GM23338 (cell line): Measurements from ENCODE around the gene TMEM9.

ENCODE experiments used
- CREB1 ChIP-seq: fragments of 250-450 bp; sonication (Bioruptor Pico); IDR thresholded peaks from 2 replicates; pipeline ENCODE4 v1.5.0; 2020; ENCODE audit warnings: low read depth, mild to moderate bottlenecking, moderate library complexity
- CTCF ChIP-seq, 2 experiments: fragments of 200-600 bp in 1 of 2; sonication (generic) in 1 of 2; conservative IDR thresholded peaks; 2 replicates each; pipeline versions ENCODE4 v1.5.1 to v1.6.1; 2016 to 2017; ENCODE audit warnings: antibody characterized with exemption in 2 of 2, low read depth in 2 of 2, mild to moderate bottlenecking in 2 of 2, moderate library complexity in 1 of 2
- ETS1 ChIP-seq: IDR thresholded peaks from 2 replicates; pipeline ENCODE4 v1.6.1; 2016; ENCODE audit warnings: antibody characterized with exemption
- EZH2 ChIP-seq: fragments of 200-600 bp; sonication (generic); IDR thresholded peaks from one replicate; pipeline ENCODE4 v1.8.0; 2017; ENCODE audit warnings: antibody characterized with exemption, mild to moderate bottlenecking, low read depth; ENCODE audit not compliant: unreplicated experiment
- EZH2phosphoT487 ChIP-seq: fragments of 200-600 bp; sonication (generic); IDR thresholded peaks from one replicate; pipeline ENCODE4 v1.8.1; 2018; ENCODE audit warnings: antibody characterized with exemption; ENCODE audit not compliant: unreplicated experiment
- JUNB ChIP-seq: IDR thresholded peaks from one replicate; pipeline ENCODE4 v1.6.1; 2016; ENCODE audit warnings: antibody characterized with exemption; ENCODE audit not compliant: unreplicated experiment
- NANOG ChIP-seq: IDR thresholded peaks from 2 replicates; pipeline ENCODE4 v1.6.1; 2016; ENCODE audit warnings: antibody characterized with exemption, borderline replicate concordance
- POLR2AphosphoS5 ChIP-seq: IDR thresholded peaks from 2 replicates; pipeline ENCODE4 v1.6.1; 2016; ENCODE audit warnings: antibody characterized with exemption, low read depth
- ZNF114 ChIP-seq: fragments of 250-450 bp; sonication (Bioruptor Pico); IDR thresholded peaks from 2 replicates; pipeline ENCODE4 v1.5.0; 2020; ENCODE audit warnings: mild to moderate bottlenecking, moderate library complexity
- ZNF331 ChIP-seq: fragments of 250-450 bp; sonication (Bioruptor Pico); IDR thresholded peaks from 2 replicates; pipeline ENCODE4 v1.5.0; 2020; ENCODE audit warnings: low read depth, mild to moderate bottlenecking, moderate library complexity
- ZNF462 ChIP-seq: fragments of 250-450 bp; sonication (Bioruptor Pico); IDR thresholded peaks from 2 replicates; pipeline ENCODE4 v1.5.0; 2020; ENCODE audit warnings: mild to moderate bottlenecking, moderate library complexity
- TF ChIP-seq, protein P1 (sequence below): IDR thresholded peaks from one replicate; pipeline ENCODE4 v1.6.1; 2018; ENCODE audit warnings: antibody characterized with exemption; ENCODE audit not compliant: unreplicated experiment

DNA sequence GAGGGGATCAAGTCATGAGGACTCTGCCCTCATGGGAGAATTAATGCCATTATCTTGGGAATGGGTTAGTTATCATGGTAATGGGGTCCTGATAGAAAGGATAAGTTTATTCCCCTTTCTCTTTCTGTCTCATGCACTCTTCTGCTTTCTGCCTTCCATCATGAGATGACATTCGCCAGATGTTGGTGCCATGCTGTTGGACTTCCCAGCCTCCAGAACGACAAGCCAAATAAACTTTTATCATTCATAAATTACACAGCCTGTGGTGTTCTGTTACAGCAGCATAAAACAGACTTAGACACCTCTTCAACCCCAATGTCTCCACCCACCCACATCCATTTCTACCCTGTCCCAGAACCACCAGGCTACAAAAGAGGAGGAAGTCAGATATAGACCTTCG, 24.4 kb upstream of the TMEM9 start:
- TF ChIP-seq, protein P1, sequence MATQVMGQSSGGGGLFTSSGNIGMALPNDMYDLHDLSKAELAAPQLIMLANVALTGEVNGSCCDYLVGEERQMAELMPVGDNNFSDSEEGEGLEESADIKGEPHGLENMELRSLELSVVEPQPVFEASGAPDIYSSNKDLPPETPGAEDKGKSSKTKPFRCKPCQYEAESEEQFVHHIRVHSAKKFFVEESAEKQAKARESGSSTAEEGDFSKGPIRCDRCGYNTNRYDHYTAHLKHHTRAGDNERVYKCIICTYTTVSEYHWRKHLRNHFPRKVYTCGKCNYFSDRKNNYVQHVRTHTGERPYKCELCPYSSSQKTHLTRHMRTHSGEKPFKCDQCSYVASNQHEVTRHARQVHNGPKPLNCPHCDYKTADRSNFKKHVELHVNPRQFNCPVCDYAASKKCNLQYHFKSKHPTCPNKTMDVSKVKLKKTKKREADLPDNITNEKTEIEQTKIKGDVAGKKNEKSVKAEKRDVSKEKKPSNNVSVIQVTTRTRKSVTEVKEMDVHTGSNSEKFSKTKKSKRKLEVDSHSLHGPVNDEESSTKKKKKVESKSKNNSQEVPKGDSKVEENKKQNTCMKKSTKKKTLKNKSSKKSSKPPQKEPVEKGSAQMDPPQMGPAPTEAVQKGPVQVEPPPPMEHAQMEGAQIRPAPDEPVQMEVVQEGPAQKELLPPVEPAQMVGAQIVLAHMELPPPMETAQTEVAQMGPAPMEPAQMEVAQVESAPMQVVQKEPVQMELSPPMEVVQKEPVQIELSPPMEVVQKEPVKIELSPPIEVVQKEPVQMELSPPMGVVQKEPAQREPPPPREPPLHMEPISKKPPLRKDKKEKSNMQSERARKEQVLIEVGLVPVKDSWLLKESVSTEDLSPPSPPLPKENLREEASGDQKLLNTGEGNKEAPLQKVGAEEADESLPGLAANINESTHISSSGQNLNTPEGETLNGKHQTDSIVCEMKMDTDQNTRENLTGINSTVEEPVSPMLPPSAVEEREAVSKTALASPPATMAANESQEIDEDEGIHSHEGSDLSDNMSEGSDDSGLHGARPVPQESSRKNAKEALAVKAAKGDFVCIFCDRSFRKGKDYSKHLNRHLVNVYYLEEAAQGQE: no peak
- TF ChIP-seq EZH2phosphoT487: no peak
- TF ChIP-seq CTCF (conservative IDR thresholded peaks at IDR 0.05; ENCODE audit: low read depth in 2 of 2): no peak
- TF ChIP-seq EZH2: no peak
- no peak for TF ChIP-seq POLR2AphosphoS5
- no peak for TF ChIP-seq ZNF114 (CRISPR knock-in tag)
- no peak for TF ChIP-seq CREB1
- no peak for TF ChIP-seq JUNB
- TF ChIP-seq ETS1: no peak
- no peak for TF ChIP-seq ZNF331 (CRISPR knock-in tag)
- no peak for TF ChIP-seq ZNF462
- no peak for TF ChIP-seq NANOG
